ENCODE measurements around the gene CRELD1.

Gene CRELD1

GRCh38 chr3:9906480-9906879 is 27.2 kb upstream of the CRELD1 start:
- no peak for DNase-seq

- DNase-seq, result no peak
Measured at GRCh38 chr3:9908286-9908685, 25.3 kb upstream of the CRELD1 start.

- no peak for DNase-seq
Measured at GRCh38 chr3:9909221-9910013, 24.2 kb upstream of the CRELD1 start.

- no peak for DNase-seq
Measured at GRCh38 chr3:9911863-9912262, 21.8 kb upstream of the CRELD1 start.

GRCh38 chr3:9912294-9912935 is 21.2 kb upstream of the CRELD1 start:
- peak; percentile 41 for DNase-seq

GRCh38 chr3:9913601-9914000 is 20.0 kb upstream of the CRELD1 start:
- no peak for DNase-seq

GRCh38 chr3:9914011-9914410 is 19.6 kb upstream of the CRELD1 start:
- no peak for DNase-seq

- no peak for DNase-seq
Measured at GRCh38 chr3:9914559-9915253, 18.9 kb upstream of the CRELD1 start.

- peak; percentile 68 for DNase-seq
Measured at GRCh38 chr3:9915254-9916141, 18.1 kb upstream of the CRELD1 start.

GRCh38 chr3:9916346-9916733 is 17.3 kb upstream of the CRELD1 start:
- peak; percentile 40 for DNase-seq

GRCh38 chr3:9916734-9917680 is 16.6 kb upstream of the CRELD1 start, which contains the start of gene IL17RC:
IL17RC (plus strand) TSS chr3:9917098; CDS start chr3:9917316, 218 bp downstream.
- peak; percentile 85 for DNase-seq

GRCh38 chr3:9917820-9918219 is 15.8 kb upstream of the CRELD1 start:
- DNase-seq, result no peak

GRCh38 chr3:9918261-9919038 is 15.2 kb upstream of the CRELD1 start:
- DNase-seq, result no peak

GRCh38 chr3:9928158-9928557 is 5.5 kb upstream of the CRELD1 start:
- no peak for DNase-seq

- DNase-seq, result no peak
Measured at GRCh38 chr3:9930804-9931418, 2.7 kb upstream of the CRELD1 start.

- DNase-seq, result no peak
Measured at GRCh38 chr3:9932535-9932842, 1.1 kb upstream of the CRELD1 start.

- DNase-seq, result peak; percentile 71
Measured at GRCh38 chr3:9932843-9933560, 632 bp upstream of the CRELD1 start.

- no peak for DNase-seq
Measured at GRCh38 chr3:9934235-9934621, 594 bp downstream of the CRELD1 start.

- DNase-seq, result no peak
Measured at GRCh38 chr3:9934993-9935392, 1.4 kb downstream of the CRELD1 start.
